GM12878 (cell line): ENCODE data around the gene DHRS9. TPM values are rescaled to one million over a fixed set of nuclear protein-coding genes. Genes with fewer than 3 reads are reported as not detected.

Source experiments
- ATAC-seq: fragments of 200-7000 bp; cut with Tn5 transposase; 3 replicates; pipeline ENCODE4 v1.9.1; 2020; ENCODE audit warnings: mild to moderate bottlenecking, moderate library complexity
- BruUV-seq: library from RNA; stranded (reverse); fragments of 400-500 nt; replicated peaks from 2 replicates; lab custom pipeline; 2021; lab: Mats Ljungman, UMichigan
- CTCF ChIA-PET: fragments of 300-600 bp; sonication (Branson Sonifier 250); formaldehyde crosslinking; extraction: SDS; loops from one replicate; lab custom pipeline; 2021; ENCODE audit warnings: inconsistent platforms; lab: Yijun Ruan, JAX
- POLR2A ChIA-PET: fragments of 350-600 bp; formaldehyde crosslinking; extraction: SDS; loops from one replicate; lab custom pipeline; 2021; ENCODE audit warnings: inconsistent platforms; lab: Charles Lee
- RAD21 ChIA-PET: fragments of 300-600 bp; sonication (Branson Sonifier 250); formaldehyde crosslinking; loops from one replicate; lab custom pipeline; 2023; ENCODE audit warnings: antibody characterized with exemption; ENCODE audit not compliant: unreplicated experiment; lab: Charles Lee
- SMC1A ChIA-PET: fragments of 300-600 bp; sonication (Branson Sonifier 250); formaldehyde crosslinking; loops from one replicate; lab custom pipeline; 2023; ENCODE audit not compliant: unreplicated experiment, uncharacterized antibody; lab: Charles Lee
- DNase-seq: peaks from one replicate; pipeline ENCODE4 v3.0.0-alpha.2; 2011; ENCODE audit warnings: low read depth, low spot score
- FAIRE-seq: peaks from 3 replicates; lab custom pipeline; 2011; peaks lifted over from hg19 to GRCh38; lab: Jason Lieb, UNC
- H2AFZ ChIP-seq: 2 replicates; pipeline ENCODE4 v1.6.0; 2011; ENCODE audit warnings: low read depth, low read length, control low read depth; ENCODE audit not compliant: control insufficient read depth
- H3K27ac ChIP-seq: 2 replicates; pipeline ENCODE4 v1.5.1; 2011; ENCODE audit warnings: control low read depth; ENCODE audit not compliant: control insufficient read depth, insufficient read depth
- H3K27me3 ChIP-seq, 2 experiments: replicated peaks in 1 of 2; 2 replicates each; pipeline versions ENCODE4 v1.6.0 to v1.6.1; 2011; ENCODE audit warnings: low read length in 1 of 2; ENCODE audit not compliant: control insufficient read depth in 2 of 2, insufficient read depth in 2 of 2
- H3K36me3 ChIP-seq, 2 experiments: 2 replicates each; pipeline ENCODE4 v1.5.1; 2011; ENCODE audit warnings: low read length in 1 of 2; ENCODE audit not compliant: control insufficient read depth in 2 of 2, insufficient read depth in 2 of 2
- H3K4me1 ChIP-seq: 2 replicates; pipeline ENCODE4 v1.6.1; 2011; ENCODE audit warnings: mild to moderate bottlenecking, low read length, moderate library complexity, mixed read lengths; ENCODE audit not compliant: control insufficient read depth, insufficient read depth
- H3K4me2 ChIP-seq: 2 replicates; pipeline ENCODE4 v1.6.0; 2011; ENCODE audit warnings: control low read depth; ENCODE audit not compliant: control insufficient read depth, insufficient read depth
- H3K4me3 ChIP-seq: fragments of 200-600 bp; sonication (generic); 2 replicates; pipeline ENCODE4 v1.5.1; 2016
- H3K79me2 ChIP-seq: 2 replicates; pipeline ENCODE4 v1.6.0; 2011; ENCODE audit warnings: low read length; ENCODE audit not compliant: control insufficient read depth, insufficient read depth
- H3K9ac ChIP-seq: 2 replicates; pipeline ENCODE4 v1.8.0; 2011; ENCODE audit warnings: low read length, control low read depth, mixed read lengths; ENCODE audit not compliant: control insufficient read depth, insufficient read depth
- H3K9me3 ChIP-seq: replicated peaks from 3 replicates; pipeline ENCODE4 v1.5.1; 2011; ENCODE audit warnings: mild to moderate bottlenecking, low read length; ENCODE audit not compliant: control insufficient read depth, insufficient read depth
- H4K20me1 ChIP-seq: 2 replicates; pipeline ENCODE4 v1.6.0; 2011; ENCODE audit not compliant: control insufficient read depth, insufficient read depth
- CBX5 ChIP-seq: sonication (generic); IDR thresholded peaks from 2 replicates; pipeline ENCODE4 v1.6.1; 2016; ENCODE audit warnings: low read depth, moderate library complexity, mild to moderate bottlenecking, inconsistent platforms
- CHD4 ChIP-seq: fragments of 200-600 bp; sonication (generic); IDR thresholded peaks from 2 replicates; pipeline ENCODE4 v1.6.1; 2016; ENCODE audit warnings: mild to moderate bottlenecking
- E2F8 ChIP-seq: fragments of 450-650 bp; IDR thresholded peaks from 2 replicates; pipeline ENCODE4 v1.6.1; 2018; ENCODE audit warnings: mild to moderate bottlenecking, low read depth, moderate library complexity; ENCODE audit not compliant: partially characterized antibody
- IRF5 ChIP-seq: fragments of 450-650 bp; IDR thresholded peaks from 2 replicates; pipeline ENCODE4 v1.6.1; 2017; ENCODE audit warnings: borderline replicate concordance
- KLF5 ChIP-seq: fragments of 450-650 bp; IDR thresholded peaks from 2 replicates; pipeline ENCODE4 v1.6.1; 2014; ENCODE audit warnings: mild to moderate bottlenecking; ENCODE audit not compliant: partially characterized antibody
- MEF2B ChIP-seq: fragments of 450-650 bp; IDR thresholded peaks from 2 replicates; pipeline ENCODE4 v1.6.1; 2018; ENCODE audit warnings: mild to moderate bottlenecking, moderate library complexity; ENCODE audit not compliant: partially characterized antibody, poor library complexity, severe bottlenecking
- RAD51 ChIP-seq: fragments of 450-650 bp; IDR thresholded peaks from 2 replicates; pipeline ENCODE4 v1.6.1; 2016; ENCODE audit warnings: moderate library complexity, mild to moderate bottlenecking, inconsistent platforms
- SIN3A ChIP-seq: IDR thresholded peaks from 2 replicates; pipeline ENCODE4 v1.6.1; 2012; ENCODE audit warnings: low read depth, low read length, improper control_type of control experiment
- SKIL ChIP-seq: fragments of 450-650 bp; IDR thresholded peaks from 2 replicates; pipeline ENCODE4 v1.6.1; 2017; ENCODE audit warnings: mild to moderate bottlenecking, low read depth, inconsistent platforms; ENCODE audit not compliant: poor library complexity, severe bottlenecking
- SUPT20H ChIP-seq: IDR thresholded peaks from 2 replicates; pipeline ENCODE4 v1.6.1; 2011; ENCODE audit warnings: low read depth, mild to moderate bottlenecking, low read length, moderate library complexity, borderline replicate concordance; ENCODE audit not compliant: control insufficient read depth
- SUZ12 ChIP-seq: fragments of 200-600 bp; sonication (generic); IDR thresholded peaks from one replicate; pipeline ENCODE4 v1.6.1; 2018; ENCODE audit warnings: antibody characterized with exemption, mild to moderate bottlenecking; ENCODE audit not compliant: unreplicated experiment
- YBX1 ChIP-seq: fragments of 450-650 bp; IDR thresholded peaks from 2 replicates; pipeline ENCODE4 v1.6.1; 2016; ENCODE audit warnings: antibody characterized with exemption
- ZNF207 ChIP-seq: fragments of 450-650 bp; IDR thresholded peaks from 2 replicates; pipeline ENCODE4 v1.6.1; 2014; ENCODE audit warnings: antibody characterized with exemption, mild to moderate bottlenecking, borderline replicate concordance
- ZSCAN29 ChIP-seq: fragments of 450-650 bp; IDR thresholded peaks from 2 replicates; pipeline ENCODE4 v1.6.1; 2017; ENCODE audit warnings: mild to moderate bottlenecking, moderate library complexity
- WGBS: methylation state at CpG from one replicate; pipeline ENCODE4 v1.1.6; 2016; ENCODE audit warnings: low lambda C conversion rate; ENCODE audit not compliant: insufficient replicate concordance, insufficient coverage; ENCODE audit errors: missing lambda C conversion rate; 5-methylcytosine and 5-hydroxymethylcytosine counted together
- in situ Hi-C: fragments of 300-500 bp; cut with MboI; formaldehyde crosslinking; loops from 9 replicates; pipeline ENCODE4 v1.14.3; 2018; ENCODE audit warnings: mixed read lengths
- intact Hi-C: fragments of 100-400 bp; cut with micrococcal nuclease; formaldehyde crosslinking; loops from one replicate; pipeline ENCODE4 v1.14.2; 2022; ENCODE audit not compliant: unreplicated experiment
- polyA plus RNA-seq, 11 experiments: library from polyadenylated mRNA; depleted of rRNA in 4 of 11; unstranded in 6 of 11; stranded (reverse) in 5 of 11; fragments of >200 nt; fragmentation: Nextera tagmentation in 4 of 11; fragmentation: Illumina TruSeq in 1 of 11; extraction: Ambion mirVana in 4 of 11; extraction: Trizol in 1 of 11; gene quantifications; 1 replicate in 1 of 11; 2 replicates in 10 of 11; pipeline versions ENCODE4 v1.2.1 to v1.2.3, GENCODE V29; 2011 to 2016; ENCODE audit warnings: inconsistent platforms in 2 of 11, missing spikeins in 2 of 11, low read depth in 1 of 11
- total RNA-seq, 4 experiments: library from RNA; depleted of rRNA in 3 of 4; stranded (reverse); fragments of >200 nt in 3 of 4; fragmentation: Illumina TruSeq in 1 of 4; extraction: Trizol in 1 of 4; gene quantifications; 2 replicates each; pipeline versions ENCODE4 v1.2.1 to v1.2.3, GENCODE V29; 2013 to 2021

DHRS9 gene
- total and polyA plus RNA-seq, 10 of the 15 experiments (the other 5 are each of a cell fraction or from before 2014, with no cell fraction given) = 0.09 to 0.34 (median 0.13) TPM; not detected in 5

GRCh38 chr2:169119851-169120250 lies 50.5 kb downstream of the DHRS9 start:
- intact Hi-C loops = no loop called here
- H3K79me2 ChIP-seq = no peaks in the 10 kb centered on the region
- CTCF ChIA-PET = interaction anchor here (0.6 to 0.8 kb wide), 2 partner anchors 10 to 12 kb away, joined by 3 to 4 read pairs; no protein-coding TSS in a partner anchor
- H2AFZ ChIP-seq = no peak overlapping the region
- H3K9me3 ChIP-seq = no peaks in the 10 kb centered on the region
- BruUV-seq = no TSS peak
- H3K27ac ChIP-seq = no peak overlapping the region
- FAIRE-seq = no peak
- H3K9ac ChIP-seq = no peak overlapping the region
- in situ Hi-C loops = loop anchor here (25.0 kb wide), 1 partner anchor 792 kb away; no protein-coding TSS in a partner anchor
- no peaks in the 10 kb centered on the region for H4K20me1 ChIP-seq
- SMC1A ChIA-PET = no interaction called here
- H3K4me2 ChIP-seq = no peak overlapping the region
- H3K4me3 ChIP-seq = no peak overlapping the region
- H3K36me3 ChIP-seq = no peaks in the 10 kb centered on the region
- ATAC-seq = no peak
- POLR2A ChIA-PET = no interaction called here
- peaks cover 0 to 3% of the 10 kb centered on the region in 2 experiments; a peak in 2 of 4 replicates for H3K27me3 ChIP-seq
- WGBS = 16% methylated on average over 4 of the region's 4 CpGs
- no peaks in the 10 kb centered on the region for H3K4me1 ChIP-seq
- DNase-seq = no peak
- RAD21 ChIA-PET = interaction anchor here (0.6 kb wide), 1 partner anchor 748 kb away, joined by 5 read pairs; no protein-coding TSS in a partner anchor
- TF ChIP-seq IRF5 = no peak
- TF ChIP-seq E2F8 = no peak
- no peak for TF ChIP-seq YBX1
- no peak for TF ChIP-seq MEF2B
- TF ChIP-seq ZSCAN29 = no peak
- no peak for TF ChIP-seq CBX5
- TF ChIP-seq SUZ12 = no peak
- TF ChIP-seq KLF5 = no peak
- TF ChIP-seq SIN3A = no peak
- no peak for TF ChIP-seq CHD4
- TF ChIP-seq ZNF207 = no peak
- TF ChIP-seq SUPT20H = no peak
- TF ChIP-seq SKIL = no peak
- TF ChIP-seq RAD51 = no peak
